ENCODE measurements around the gene PACSIN1.
A peak's percentile ranks its signal among the peaks of the same experiment; 100 is the strongest.

Gene PACSIN1

DNA sequence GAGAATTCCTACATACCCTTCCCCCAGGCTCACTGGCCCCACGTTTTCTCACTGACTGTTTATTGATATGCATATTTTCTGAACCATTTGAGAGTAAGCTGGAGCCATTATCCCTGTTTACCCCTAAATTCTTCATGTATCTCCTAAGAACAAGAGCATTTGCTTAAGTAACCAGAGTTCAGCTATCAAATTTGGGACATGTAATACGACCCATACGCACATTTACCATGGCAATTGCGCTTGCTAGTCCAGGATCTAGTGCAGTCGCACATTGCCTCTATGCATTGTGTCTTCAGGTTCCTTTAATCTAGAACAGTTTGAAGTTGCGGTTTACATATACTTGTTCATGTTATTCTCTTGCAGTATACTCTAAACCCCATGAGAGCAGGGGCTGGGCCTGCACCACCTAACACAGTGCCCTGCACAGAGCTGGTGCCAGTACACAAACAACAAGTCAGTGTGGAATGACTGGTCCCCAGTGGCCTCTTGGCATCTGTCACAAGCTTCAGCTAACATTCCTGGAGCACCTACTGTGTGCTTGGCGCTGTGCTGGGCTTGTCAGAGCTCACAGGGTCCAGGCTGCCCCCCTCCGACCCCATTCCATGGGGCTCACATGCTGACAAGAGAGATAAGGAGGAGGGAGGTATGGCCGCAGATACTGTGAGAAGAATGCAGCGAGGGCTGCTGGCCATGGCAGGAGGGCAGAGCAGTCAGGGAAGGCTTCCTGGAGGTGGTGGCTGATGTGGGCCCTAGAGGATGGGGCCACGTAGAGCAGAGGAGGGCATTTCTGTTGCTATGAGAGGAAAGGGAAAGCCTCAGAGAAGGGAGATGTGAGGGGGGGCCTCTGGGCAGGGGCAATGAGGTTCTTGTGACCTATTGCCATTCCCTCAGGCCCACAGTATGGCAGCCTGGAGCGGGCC lies 62.1 kb downstream of the PACSIN1 start:
- DNase-seq (ENCODE audit: low spot score): no peak

DNA sequence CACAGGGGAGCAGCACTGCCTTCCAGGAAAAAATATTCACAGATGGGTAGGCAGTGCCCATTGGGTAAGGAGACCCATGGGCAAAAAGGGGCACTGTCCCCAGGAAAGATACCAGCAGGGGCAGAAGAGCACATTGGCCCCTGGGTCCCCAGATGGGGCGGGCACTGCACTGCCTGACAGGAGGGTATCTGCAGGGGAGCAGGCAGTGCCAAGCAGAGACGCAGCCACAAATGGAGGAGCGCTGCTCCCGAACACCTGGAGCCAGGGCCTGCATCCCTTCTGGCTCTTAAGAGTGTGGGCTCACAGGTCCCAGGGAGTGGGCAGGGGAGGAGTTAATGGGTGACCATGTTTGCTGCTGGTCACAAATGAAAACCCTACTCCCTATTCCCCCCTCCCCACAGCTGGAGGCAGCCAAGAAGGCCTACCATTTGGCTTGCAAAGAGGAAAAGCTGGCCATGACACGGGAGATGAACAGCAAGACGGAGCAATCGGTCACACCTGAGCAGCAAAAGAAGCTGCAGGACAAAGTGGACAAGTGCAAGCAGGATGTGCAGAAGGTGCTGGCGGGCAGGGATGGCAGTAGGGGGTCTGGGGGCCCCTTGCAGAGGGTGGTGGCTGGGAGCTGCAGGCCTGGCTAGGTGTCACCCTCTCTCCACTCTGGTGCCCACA lies 63.3 kb downstream of the PACSIN1 start:
- no peak for DNase-seq (ENCODE audit: low spot score)

DNA sequence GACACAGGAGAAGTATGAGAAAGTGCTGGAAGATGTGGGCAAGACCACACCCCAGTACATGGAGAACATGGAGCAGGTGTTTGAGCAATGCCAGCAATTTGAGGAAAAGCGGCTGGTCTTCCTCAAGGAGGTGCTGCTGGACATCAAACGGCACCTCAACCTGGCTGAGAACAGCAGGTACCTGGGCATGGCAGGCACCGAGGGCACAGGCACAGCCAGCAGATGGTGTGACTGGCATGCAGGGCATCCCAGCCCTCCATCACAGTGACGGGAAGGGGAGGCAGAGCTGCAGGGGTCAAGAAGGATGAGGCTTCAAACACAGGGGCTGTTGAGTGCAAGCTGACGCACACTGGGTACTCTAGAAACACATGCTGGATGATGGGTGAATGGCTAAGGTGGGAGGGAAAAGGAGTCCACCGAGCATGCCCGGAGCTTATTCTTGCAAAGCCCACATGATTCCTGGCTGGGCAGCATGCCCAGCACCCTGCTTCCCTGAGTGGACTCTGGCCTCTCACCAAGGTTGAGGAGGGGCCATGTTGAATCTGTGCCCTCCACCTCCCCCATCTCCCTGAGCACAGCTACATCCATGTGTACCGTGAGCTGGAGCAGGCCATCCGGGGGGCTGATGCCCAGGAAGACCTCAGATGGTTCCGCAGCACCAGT lies 63.9 kb downstream of the PACSIN1 start:
- no peak for DNase-seq (ENCODE audit: low spot score)

DNA sequence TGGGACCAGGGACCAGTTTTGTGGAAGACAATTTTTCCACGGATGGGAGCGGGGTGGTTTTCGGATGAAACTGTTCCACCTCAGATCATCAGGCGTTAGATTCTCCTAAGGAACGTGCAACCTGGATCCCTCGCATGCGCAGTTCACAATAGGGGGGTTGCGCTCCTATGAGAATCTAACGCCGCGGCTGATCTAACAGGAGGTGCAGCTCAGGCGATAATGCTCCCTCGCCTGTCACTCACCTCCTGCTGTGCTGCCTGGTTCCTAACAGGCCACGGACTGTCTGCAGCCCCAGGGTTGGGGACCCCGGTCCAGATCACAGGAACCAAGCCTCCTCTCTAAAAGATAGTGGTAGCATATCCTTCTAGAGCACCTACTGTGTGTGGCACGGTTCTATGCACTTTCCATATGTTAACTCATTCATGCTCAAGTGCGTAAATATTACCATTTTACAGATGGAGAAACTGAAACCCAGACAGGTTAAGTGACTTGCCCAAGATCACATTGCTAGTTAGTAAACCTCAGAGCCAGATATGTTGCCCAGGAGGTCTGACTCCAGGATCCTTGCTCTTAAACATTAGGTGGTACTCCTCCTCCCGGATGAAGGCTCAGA lies 65.0 kb downstream of the PACSIN1 start:
- no peak for DNase-seq (ENCODE audit: low spot score)

DNA sequence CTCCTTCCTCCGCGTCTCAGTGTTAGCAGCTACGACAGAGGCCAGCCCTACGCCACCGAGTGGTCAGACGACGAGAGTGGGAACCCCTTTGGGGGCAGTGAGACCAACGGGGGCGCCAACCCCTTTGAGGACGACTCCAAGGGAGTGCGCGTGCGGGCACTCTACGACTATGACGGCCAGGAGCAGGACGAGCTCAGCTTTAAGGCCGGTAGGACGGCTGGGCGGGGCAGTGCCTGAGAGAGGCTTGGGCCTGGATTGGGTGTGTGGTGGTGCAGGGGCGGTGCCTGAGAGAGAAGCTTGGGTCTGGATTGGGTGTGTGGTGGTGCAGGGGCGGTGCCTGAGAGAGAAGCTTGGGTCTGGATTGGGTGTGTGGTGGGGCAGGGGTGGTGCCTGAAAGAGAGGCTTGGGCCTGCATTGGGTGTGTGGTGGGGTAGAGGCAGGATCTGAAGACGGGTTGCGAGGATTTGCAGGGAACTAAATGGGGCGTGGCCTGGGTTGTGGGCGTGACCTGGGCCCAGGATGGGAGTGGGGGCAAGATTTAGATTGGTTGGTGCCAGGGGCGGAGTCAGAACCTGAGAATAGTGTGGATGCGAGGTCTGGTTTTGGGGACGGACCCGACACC lies 65.8 kb downstream of the PACSIN1 start:
- peak; percentile 36 for DNase-seq (ENCODE audit: low spot score)

DNA sequence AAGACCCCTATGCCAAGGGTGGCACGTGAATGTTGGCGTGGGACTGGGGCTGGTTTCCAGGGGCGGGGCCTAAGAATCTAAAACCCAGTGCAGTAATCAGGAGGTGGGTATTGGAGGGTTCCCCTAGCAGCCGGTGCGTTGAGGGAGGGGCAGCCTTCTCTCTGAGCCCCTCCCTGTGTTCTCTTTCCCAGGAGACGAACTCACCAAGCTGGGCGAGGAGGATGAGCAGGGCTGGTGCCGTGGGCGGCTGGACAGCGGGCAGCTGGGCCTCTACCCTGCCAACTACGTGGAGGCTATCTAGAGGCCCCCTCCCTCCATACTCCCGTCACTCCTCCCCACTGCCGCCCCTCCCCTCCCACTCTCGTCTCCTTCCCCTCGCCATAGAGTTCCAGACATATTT lies 66.4 kb downstream of the PACSIN1 start:
- no peak for DNase-seq (ENCODE audit: low spot score)

DNA sequence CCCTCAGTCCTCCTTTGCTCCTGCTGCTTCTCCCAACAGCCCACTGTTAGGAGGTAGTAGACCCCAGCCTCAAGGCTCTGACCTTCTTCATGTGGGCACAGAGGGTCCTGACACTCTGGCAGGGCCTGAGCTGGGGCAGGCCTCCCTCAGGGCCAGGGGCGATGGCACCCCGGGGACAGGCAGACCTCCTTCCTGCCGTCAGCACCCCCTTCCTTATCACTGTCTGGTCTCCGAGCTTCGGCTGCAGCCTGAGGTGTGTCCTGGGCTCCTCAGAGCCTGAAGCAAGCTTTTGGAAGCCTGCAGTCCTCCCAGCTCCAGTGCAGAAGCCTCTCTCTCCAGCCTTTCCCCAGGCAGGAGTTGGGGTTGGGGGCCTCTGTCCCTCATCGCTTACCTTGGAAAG lies 68.3 kb downstream of the PACSIN1 start:
- DNase-seq (ENCODE audit: low spot score): no peak

DNA sequence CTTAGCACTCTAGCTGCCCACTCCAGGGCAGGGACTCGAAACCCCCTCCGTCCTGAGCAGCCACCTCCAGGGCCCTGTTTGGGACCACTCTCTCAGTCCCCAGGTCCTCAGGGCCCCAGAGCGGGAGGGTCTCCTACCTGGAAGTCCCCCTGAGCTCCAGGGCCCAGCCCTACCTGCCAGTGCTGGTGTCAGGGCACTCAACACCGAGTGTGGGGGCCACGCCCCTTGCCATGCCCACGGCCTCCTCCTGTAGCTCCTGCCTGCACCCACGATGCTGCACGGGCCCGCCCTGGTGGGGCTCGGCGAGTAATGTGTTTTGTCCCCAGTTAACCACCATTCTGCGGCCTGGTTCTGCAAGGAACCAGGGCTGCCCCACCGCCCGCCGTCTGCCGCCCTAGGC lies 68.8 kb downstream of the PACSIN1 start:
- no peak for DNase-seq (ENCODE audit: low spot score)

DNA sequence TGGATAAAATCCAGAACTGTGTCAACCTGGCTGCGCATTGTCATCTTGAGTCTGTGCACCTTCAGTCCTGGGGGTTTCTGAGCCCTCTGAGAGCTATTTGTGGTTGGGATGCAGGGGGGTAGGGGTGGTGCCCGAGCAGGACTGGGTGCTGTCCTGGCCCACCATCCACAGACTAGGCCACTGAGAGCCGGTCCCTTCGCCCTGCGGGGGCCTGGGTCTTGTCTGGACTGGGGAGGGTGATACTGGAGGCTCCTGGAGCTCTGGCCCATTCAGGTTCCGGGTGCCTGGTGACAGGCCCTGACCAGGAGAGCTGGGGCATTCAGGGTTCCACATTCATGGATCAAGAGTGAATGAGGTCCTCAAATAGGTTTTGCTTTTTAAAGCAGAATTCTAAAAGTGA lies 69.3 kb downstream of the PACSIN1 start:
- DNase-seq (ENCODE audit: low spot score): no peak

DNA sequence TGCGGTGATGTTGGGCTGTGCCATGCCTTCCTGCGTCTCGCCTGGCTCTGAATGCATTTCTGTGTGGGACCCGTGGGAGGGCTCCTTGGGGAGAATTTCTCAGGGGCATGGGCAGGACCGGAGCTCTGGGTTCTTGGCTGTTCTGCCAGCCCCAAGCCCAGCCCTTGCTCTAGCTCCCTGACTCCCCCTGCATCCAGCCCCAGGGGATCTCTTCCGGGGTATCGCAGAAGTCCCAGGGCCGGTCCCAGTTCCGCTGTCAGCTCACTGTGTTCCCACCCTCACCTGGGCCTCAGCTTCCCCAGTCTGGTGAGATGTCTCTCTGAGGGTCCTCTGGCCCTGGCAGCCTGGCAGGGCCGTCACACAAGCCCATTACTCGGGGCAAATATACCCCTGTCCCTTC lies 69.8 kb downstream of the PACSIN1 start:
- DNase-seq (ENCODE audit: low spot score): no peak

DNA sequence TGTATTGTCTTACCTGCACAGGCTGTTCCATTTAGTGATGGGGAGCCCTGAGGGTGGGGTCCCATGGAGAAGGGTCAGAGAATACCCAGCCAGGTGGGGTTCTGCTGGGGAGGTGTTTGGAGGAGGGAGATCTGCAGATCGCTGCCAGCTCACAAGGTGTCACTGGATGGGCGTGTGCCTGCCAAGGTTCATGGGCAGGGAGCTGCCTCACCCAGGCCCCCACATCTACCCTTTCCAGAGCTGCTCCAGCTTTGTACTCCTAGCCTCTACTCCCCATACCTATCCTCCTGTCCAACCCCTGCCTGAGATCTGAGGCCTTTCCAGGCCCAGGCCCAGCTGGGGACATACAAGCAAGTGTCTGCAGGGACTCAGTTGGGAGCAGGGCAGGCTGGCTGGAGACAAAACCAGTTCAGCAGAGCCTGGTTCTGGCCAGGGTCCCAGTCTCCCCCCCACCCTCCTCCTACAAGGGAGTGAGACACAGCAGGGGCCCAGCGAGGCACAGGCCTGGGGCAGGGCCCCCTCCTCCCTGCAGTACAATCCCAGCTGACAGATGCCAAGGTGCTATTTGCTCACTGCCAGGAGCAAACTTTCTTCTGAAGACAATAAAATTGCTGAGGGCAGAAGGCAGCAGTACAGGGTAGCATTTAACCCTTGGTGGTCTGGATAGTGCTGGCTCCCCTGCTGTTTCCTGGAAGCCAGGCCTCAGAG lies 70.5 kb downstream of the PACSIN1 start:
- DNase-seq (ENCODE audit: low spot score): no peak

DNA sequence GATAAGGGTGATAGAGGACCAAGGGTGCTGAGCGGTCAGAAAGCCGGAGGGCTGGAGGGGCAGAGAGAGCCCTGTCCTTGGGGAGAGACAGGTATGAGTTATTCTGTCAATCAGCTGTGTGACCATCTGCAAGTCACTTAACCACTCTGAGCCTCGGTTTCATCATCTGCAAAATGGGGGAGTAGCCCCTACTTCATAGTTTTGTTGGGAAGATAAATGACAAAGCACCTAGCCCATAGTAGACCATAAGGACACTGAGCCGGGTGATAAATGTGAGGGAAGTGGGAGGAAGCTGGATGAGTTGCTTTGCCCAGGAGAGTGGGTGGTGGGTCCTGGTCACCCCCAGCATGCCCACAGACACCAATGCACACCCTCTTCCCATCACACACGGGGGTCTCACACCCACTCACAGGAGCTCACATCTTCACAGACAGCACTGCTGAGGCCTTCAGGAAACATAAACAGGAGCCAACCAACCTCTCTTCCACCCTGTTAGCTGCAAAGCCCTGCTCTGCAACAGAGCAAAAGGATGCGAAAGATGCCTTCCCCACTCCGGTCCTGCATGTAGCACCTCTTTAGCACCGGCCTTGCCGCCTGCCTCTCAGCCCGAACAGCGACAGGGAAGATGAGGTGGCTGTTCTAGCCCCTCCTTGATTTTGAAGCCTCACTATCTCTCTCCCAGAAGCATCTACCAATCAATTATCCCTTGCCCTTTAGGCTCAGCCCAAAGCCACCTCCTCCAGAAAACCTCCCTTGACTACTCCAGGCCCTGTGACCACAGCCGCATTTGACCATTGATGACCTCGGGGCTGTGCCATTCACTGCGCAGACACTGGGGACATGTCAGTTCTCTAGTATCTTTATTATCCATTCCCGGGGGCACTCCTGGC lies 71.3 kb downstream of the PACSIN1 start:
- DNase-seq (ENCODE audit: low spot score): no peak

DNA sequence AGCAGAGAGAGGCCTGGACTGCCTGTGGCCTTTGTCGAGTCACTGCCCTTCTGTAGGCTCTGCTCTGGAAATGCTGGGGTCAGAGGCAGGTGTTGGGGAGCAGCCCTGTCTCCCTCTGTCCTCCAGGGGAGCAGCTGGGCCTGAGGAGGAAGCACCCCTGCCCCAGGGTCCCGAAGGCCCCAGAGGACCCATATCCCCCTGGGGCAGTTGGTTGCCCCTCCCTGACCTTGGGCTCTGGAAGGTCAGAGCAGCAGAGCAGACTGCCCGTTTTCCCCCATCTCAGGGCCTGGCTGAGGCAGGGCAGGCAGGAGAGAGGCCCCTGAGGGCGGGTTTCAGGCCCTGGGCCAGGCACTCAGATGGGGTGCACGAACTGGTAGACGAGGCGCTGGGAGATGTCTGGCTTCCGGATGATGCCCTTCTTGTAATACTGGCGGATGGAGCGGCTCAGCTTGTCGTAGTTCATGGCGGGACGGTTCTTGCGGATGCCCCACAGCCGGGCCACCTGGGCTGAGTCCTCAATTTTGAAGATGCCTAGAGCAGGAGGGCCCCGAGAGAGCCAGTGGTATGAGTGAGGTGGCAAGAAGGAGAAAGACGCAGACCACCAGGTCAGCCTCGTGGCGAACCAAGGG lies 72.2 kb downstream of the PACSIN1 start:
- DNase-seq (ENCODE audit: low spot score): no peak

DNA sequence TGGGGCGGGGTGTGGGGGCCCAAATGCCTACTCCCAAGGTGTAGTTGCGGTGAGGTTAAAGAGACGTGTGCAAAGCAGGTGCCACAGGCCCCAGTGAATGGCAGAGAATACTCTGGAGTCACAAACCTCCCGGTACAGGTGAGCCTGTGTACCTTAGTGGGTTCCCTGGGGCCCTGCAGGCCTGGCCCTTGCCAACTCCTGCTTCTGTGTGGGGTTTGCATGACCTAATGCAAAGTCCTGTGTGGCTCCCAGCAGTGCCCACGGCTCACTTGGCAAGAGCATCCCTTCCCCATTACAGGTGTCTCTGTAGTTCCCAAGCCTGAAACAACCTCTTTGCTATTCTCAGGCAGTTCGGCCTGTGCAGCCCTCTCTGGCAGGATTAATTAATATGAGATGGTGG lies 72.7 kb downstream of the PACSIN1 start:
- DNase-seq (ENCODE audit: low spot score): no peak

DNA sequence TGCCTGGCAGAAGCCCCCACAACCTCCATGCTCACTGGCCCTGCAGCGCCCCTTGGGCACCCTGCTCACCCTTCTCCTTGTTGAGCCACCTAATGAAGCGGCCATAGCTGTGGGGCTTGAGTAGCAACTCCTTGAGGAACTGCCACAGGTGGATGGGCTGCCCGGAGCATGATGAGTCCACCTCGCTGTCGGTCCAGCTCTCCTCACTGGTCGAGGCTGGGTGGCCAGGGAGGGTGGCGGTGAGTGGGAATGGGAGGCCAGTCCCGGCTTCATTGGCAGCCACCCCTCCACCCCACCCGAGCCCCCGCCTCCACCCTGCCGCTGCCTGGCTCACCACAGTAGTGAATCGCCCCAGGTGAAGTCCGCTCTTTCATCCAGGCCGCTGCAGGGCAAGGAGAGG lies 73.3 kb downstream of the PACSIN1 start:
- DNase-seq (ENCODE audit: low spot score): no peak

DNA sequence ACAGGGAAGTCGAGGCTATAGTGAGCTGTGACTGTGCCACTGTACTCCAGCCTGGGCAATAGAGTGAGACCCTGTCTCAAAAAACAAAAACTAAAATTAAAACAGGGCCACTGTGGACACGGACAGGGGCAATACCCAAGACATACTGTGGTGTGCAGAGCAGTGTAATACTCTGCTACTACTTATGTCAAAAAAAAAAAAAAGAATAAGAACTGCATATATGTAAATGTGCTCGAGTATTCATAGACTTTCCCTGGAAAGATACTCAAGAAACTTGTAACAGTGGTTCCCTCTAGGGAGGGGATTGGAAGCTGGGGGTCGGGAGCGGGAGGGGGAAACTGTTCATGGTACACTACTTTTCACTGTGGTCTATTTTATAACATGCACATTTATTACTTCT lies 74.3 kb downstream of the PACSIN1 start:
- DNase-seq (ENCODE audit: low spot score): no peak

DNA sequence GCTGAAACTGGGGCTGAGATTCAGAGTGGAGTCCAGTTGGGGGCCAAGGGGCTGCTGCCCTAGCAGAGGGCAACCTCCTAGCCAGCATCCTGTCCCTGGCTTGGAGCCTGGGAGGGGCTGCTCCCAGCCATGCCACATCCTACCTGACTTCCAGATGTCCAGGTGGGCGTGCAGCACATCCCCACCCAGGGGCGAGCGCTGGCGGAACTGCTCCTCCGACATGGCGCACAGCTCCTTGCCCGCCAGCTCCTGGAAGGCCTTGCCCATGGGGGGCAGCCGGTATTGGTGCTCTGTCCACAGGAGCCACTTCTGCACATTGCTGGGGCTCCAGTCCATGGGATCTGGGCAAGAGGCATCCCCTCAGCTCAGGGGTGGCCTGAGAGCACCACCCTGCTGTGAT lies 75.0 kb downstream of the PACSIN1 start:
- DNase-seq (ENCODE audit: low spot score): no peak

DNA sequence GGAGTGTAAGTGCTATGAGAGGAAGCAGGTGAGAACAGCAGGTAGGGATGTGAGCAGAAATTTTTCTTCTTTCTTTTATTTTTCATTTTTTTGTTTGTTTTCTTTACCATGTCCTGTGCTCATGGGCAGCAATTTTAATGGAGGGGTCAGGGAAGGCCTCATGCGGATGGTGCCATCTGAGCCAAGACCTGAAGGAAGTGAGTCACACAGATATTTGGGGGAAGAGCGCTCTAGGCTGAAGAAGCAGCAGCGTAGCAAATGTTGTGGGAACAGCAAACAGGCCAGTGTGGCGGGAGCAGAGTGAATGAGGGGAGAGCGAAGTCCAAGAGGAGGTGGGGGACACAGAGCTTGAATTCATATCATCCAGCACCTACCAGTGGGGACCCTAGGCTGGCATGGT lies 77.5 kb downstream of the PACSIN1 start:
- DNase-seq (ENCODE audit: low spot score): no peak

DNA sequence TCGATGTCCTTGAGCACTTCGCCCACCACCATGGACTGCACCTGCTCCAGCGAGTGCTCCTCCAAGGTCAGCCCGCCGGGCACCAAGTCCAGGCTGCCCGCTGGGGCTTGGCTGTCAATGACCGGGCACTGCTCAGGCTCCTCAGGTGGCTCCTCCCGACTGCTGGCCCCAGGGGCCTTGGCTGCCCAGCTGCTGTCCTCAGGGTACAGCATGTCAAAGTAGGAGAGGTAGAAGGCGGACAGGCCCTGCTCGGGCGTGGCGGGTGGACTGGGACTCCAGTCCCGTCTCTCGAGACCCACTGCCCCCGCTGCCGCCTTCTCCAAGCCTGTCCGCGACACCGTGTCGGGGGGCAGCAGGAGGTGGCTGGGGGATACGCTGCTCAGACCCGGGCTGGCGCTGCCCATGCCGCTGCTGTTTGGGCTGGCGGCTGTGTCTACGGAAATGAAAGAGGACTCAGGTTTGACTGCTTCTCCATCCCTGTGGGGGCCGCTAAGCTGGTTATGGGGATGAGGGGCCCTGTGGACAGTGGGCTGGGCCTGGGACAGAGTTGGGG lies 78.3 kb downstream of the PACSIN1 start:
- no peak for DNase-seq (ENCODE audit: low spot score)

Measured in hematopoietic multipotent progenitor cell treated with erythropoietin and hydrocortisone succinate and interleukin-3 and kit ligand, for 15 days (in vitro differentiated cells).